Stimulated activated CD4-positive, alpha-beta T cell treated with anti-CD3 and anti-CD28 coated beads, Interleukin-2, amount 100 ng/mL, for 24 hours (primary cell): ENCODE results near the gene UBR7.
"Not testable (repeated sequence)": the region's sequence is repeated elsewhere in the genome, so short reads cannot be mapped to it uniquely, and the experiment has no call there.

ENCODE experiments used
- DNase-seq, 2 donors: peaks; one replicate each; pipeline ENCODE4 v3.0.0-alpha.2; 2020

Gene UBR7, protein sequence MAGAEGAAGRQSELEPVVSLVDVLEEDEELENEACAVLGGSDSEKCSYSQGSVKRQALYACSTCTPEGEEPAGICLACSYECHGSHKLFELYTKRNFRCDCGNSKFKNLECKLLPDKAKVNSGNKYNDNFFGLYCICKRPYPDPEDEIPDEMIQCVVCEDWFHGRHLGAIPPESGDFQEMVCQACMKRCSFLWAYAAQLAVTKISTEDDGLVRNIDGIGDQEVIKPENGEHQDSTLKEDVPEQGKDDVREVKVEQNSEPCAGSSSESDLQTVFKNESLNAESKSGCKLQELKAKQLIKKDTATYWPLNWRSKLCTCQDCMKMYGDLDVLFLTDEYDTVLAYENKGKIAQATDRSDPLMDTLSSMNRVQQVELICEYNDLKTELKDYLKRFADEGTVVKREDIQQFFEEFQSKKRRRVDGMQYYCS

DNA sequence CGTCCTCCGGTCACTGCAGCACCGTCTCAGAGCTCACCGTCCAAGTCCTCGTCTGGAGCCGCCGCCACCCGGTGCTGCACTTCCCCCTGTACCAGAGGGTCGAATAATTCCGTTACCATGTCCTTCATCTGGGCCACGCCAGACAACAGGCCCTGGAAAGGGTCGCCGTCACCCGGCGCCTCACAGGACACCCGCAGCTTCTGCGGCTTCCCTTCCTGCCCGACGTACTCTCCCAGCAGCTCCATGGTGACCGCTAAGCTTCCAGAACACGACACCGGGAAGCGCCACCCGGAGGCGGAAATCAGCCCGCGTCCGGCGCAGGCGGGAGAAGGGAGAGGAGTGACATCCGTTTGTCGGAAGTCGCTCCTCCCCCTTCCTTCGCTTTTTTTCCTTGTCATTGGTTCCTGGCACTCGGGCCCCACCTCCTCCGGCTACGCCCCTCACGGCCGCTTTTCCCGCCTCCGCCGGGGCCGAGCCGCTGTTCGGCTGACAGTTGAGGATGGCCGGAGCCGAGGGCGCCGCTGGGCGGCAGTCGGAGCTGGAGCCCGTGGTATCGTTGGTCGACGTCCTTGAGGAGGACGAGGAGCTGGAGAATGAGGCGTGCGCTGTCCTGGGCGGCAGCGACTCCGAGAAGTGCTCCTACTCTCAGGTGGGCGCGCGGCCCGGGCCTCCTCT is at the start of gene UBR7, which contains the start of gene GON7:
TSS of gene UBR7 (plus strand) at position 464 of the 675 bp plus-strand sequence. CDS start at position 500, 36 bp downstream.
TSS of gene GON7 (minus strand) at position 273 of the 675 bp plus-strand sequence. CDS start at position 245, 28 bp downstream.
- peak; percentile 91 for DNase-seq

DNA sequence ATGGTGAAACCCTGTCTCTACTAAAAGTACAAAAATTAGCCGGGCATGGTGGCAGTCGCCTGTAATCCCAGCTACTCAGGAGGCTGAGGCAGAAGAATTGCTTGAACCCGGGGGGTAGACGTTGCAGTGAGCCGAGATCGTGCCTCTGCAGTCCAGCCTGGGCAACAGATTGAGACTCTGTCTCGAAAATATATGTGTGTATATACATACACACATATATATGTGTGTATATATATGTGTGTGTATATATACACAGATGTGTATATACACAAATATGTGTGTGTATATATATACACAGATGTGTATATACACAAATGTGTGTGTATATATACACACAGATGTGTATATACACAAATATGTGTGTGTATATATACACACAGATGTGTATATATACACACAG is 48.7 kb upstream of the UBR7 start:
- not testable (repeated sequence) for DNase-seq

DNA sequence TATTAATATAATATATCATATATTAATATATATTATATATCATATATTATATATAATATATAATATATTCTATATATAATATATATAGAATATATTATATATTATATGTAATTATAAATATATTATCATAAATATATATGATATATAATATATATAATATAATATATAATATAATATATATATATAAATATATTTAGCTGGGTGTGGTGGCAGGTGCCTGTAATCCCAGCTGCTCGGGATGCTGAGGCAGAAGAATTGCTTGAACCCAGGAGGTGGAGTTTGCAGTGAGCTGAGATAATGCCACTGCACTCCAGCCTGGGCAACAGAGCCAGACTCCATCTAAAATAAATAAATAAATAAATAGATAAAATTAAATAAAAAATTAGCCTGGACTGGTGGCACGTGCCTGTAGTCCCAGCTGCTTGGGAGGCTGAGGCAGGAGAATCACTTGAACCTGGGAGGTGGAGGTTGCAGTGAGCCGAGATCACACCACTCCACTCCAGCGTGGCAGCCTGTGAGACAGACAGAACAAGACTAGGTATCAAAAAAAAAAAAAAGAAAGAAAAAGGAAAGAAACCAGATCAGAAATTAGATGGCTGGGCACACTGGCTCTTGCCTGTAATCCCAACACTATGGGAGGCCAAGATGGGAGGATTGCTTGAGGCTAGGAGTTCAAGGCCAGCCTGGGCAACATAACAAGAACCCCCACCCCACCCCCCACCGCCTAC is 47.3 kb upstream of the UBR7 start:
- DNase-seq, result not testable (repeated sequence)

DNA sequence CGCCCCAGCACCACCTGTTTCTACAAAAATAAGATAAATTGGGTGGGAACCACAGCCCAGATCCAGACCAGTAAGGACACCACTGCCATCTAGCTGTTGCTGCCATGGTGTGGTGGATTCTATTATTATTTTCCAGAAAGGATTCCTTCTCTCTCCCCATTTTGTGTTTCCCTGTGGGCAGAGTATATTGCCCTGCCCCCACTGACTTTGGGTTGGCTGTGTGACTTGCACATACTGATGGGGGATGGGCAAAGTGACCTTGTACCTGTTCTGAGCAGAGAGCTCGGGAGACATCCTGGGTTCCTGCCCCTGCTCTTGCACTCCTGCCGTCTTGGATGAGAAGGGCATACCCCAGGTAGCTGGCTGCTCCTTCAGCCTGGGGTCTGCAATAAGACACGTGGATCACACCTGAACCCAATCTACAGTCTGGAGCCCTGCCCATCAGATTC is 46.7 kb upstream of the UBR7 start:
- no peak for DNase-seq

DNA sequence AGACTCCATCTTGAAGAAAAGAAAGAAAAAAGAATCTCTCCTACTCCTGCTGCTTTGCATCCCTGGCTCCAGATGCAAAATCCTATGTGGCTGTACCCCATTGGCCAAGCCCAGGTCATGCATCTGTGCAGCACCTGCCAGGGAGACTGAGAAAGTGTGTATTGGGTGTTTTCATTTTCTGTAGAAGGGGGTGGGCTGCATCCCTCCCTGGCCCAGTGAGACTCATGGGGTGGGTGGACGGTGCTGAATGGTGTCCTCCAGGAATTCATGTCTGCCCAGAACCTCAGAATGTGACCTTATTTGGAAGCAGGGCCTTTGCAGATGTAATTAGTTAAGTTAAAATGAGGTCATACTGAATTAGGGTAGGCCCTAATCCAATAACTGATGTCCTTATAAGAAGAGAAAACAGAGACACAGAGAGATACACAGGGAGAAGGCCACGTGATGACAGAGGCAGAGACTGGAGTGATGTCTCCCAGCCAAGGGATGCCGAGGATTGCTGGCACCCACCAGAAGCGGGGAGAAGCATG is 45.6 kb upstream of the UBR7 start:
- DNase-seq, result no peak

DNA sequence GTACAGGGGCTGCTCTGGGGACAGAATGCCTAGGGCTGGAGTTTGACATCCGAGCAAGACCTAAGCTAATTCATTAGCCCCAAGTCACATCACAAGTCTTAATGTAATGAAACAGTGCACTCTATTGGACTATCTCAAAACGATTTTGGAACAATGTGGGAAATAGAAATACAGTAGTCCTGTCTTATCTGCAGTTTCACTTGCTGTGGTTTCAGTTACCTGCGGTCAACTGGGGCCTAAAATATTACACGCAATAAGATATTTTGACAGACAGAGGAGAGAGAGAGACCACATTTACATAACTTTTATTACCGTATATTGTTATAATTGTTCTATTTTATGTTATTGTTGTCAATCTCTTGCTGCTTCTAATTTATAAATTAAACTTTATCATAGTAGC is 43.5 kb upstream of the UBR7 start:
- no peak for DNase-seq

DNA sequence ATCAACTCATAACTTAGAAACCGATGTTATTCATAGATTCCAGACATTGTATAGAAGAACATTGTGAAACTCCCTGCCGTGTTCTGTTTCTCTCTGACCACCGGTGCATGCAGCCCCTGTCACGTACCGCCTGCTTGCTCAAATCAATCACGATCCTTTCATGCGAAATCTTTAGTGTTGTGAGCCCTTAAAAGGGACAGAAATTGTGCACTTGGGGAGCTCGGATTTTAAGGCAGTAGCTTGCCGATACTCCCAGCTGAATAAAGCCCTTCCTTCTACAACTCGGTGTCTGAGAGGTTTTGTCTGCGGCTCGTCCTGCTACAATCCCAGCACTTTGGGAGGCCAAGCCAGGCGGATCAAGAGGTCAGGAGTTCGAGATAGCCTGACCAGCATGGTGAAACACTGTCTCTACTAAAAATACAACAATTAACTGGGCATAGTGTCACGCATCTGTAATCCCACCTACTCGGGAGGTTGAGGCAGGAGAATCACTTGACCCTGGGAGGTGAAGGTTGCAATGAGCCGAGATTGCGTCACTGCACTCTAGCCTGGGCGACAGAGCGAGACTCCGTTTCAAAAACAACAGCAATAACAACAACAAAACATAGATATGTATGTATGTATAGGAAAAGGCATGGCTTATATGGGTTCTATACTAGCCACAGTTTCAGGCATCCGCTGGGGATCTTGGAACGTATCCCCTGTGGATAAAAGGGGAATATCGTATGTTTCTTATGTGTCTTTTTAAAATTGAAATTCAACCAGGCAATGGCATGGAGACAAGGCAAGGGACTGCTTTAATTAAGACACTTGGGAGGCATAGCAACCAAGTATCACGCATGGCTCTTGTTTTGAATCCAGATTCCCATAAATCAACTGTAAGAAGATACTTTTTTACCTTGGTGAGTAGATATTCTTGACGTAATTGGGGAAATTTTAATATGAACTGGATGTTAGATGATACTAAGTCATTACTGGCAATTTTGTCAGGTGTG is 41.5 kb upstream of the UBR7 start:
- DNase-seq, result not testable (repeated sequence)

DNA sequence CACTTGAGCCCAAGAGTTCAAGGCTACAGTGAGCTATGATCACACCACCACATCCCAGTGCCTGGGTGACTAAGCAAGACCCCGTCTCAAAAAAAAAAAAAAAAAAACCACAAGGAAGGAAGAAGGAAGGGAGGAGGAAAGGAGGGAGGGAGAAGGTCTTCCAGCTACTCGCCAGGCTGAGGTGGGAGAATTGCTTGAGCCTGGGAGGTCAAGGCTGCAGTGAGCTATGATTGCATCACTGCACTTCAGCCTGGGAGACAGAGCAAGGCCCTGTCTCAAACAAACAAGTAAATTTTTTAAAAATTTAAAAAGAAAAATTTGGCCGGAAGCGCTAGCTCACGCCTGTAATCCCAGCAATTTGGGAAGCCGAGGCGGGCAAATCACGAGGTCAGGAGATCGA is 38.4 kb upstream of the UBR7 start:
- not testable (repeated sequence) for DNase-seq

DNA sequence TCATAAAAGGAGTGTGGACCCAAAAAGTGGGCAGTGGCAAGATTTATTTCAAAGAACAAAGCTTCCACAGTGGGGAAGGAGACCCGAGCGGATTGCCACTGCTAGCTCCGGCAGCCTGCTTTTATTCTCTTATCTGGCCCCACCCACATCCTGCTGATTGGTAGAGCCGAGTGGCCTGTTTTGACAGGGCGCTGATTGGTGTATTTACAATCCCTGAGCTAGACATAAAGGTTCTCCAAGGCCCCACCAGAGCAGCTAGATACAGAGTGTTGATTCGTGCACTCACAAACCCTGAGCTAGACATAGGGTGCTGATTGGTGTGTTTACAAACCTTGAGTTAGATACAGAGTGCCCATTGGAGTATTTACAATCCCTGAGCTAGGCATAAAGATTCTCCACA is 37.4 kb upstream of the UBR7 start:
- DNase-seq, result not testable (repeated sequence)

DNA sequence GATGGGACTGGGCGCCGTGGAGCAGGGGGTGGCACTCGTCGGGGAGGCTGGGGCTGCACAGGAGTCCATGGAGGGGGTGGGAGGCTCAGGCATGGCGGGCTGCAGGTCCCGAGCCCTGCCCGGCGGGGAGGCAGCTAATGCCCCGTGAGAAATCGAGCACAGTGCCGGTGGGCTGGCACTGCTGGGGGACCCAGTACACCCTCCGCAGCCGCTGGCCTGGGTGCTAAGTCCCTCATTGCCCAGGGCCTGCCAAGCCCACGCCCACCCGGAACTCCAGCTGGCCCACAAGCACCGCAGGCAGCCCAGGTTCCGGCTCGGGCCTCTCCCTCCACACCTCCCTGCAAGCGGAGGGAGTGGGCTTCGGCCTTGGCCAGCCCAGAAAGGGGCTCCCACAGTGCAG is 36.9 kb upstream of the UBR7 start:
- not testable (repeated sequence) for DNase-seq

DNA sequence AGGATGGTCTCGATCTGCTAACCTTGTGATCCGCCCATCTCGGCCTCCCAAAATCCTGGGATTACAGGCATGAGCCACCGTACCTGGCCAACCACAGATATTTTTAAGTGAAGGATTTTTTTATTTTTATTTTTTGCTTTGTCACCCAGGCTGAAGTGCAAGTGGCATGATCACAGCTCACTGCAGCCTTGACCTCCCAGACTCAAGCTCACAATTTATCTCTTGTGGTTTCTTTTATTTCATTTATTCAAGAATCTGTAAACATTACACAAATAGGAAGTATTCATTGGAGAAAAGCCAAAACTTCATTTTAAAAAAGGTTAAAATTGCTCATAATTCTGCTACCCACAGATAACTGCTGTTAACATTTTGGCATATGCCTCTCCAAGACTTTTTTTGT is 35.7 kb upstream of the UBR7 start:
- DNase-seq, result no peak

DNA sequence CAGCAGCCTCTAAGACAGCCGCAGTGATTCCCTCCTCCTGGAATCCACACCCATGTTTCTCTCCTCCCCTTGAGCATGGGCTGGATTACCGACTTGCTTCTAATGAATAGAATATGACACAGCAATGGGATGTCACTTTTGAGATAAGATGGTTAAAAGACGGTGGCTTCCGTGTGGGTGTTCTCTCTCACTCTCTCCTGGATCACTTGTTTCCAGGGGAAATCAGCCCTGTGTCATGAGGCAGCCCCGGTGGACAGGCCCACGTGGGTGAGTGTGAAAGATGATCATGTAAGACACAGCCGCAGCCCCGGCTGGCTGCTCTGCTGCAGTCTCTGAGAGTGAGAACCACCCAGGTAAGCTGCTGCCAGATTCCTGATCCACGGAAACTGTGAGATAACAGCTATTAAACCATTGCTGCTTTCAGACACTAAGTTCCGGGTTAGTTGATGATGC is 33.1 kb upstream of the UBR7 start:
- no peak for DNase-seq

DNA sequence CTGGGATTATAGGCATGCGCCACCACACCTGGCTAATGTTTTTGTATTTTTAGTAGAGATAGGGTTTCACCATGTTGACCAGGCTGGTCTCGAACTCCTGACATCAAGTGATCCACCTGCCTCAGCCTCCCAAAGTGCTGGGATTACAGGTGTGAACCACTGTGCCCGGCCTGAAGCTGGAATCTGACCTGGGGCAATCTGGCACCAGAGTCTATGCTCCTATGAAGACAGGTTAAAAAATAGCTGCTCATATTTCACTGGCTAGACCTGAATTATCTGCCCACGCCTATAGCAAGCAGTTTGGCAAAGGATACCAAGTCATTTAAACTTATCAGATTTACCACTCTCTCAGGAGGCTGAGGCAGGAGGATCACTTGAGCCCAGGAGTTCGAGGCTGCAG is 32.3 kb upstream of the UBR7 start:
- not testable (repeated sequence) for DNase-seq

DNA sequence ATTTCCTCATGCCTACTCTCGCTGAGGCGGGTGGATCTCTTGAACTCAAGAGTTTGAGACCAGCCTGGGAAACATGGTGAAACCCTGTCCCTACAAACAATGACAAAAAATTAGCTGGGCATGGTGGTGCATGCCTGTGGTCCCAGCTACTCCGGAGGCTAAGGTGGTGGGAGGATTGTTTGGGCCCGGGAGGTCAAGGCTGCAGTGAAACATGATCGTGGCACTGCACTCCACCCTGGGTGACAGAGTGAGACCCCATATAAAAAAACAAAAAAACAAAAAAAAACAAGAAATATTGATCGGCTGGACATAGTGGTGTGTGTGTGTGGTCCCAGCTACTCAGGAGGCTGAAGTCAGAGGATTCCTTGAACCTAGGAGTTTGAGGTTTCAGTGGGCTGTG is 31.6 kb upstream of the UBR7 start:
- DNase-seq, result no peak

DNA sequence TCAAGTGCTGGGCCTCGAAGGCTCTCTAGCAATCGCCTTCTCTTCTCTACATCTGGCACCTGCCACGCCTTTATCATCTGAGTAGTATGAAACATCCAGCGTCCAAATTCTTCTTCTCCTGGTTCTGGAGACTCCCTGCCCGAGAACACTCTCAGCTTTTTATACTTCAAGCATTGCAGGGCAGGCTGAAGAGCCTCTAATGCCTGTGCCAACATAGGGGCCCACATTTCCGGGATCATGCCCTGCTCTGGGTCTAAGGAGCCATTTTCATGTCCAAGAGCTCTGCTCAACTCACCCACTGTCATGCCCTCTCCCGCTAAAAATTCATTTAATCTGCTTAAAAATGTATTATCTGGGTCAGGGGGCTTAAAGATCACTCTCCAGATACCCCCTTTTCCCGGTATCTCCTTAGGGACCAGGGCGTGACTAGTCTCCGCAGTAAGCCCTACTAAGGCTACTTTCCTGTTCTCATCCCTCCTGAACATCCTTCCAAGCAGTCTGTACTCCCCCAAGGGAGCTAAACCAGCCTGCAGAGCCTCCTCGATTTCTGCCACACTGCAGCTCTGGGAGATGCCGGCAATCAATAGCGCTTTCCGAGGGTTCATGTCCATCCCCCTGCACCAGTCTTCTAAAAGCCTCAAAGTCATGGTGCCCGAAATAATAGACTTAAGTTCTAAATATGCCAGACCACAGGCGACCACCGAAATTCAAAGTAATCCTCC is 23.3 kb upstream of the UBR7 start:
- no peak for DNase-seq

DNA sequence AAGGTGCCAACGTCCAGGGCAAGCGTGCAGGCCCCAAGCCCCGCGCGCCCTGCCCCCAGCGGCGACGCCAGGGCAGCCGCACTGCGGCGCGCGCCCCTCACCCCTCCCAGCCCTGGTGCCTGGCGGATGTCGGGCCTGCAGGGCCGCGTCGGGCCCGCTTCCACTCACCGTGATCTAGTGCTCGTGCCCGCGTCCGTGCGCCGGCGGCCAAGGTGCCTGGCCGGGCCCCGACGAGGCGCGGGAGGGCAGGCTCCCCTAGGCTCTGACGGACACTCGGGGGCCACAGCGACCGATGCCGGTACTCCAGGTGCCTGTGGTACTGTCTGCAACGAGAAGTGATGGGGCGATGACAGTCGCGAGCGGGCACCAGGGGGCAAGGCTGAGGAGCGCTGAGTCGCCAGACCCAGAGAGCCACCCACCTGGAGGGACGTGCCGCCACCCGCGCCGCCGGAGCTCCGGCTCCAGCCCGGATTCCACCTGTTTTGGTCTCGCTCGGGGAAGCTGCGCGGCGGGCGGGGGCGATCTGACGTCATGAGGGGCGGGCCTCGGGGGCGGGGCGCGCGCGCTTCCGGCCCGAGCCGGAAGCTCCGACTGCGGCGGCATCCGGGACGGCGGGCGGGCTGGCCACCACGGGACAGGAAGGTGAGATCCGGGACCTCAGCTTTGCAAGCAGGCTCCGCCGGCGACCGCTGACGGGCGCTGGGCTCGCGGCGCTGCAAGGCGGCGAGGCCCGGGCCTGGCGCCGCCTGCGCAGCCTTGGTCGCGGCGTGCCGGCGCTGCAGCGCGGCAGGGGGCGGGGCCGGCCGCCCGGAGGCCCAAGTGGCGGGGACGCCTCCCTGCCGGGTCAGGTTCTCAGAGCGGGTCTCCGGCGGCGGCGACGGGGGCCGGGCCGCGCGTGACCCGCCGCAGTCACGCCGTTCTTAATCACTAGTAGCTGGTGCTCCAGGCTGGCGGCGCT is 22.4 kb upstream of the UBR7 start, which contains the start of the genes LYSET and MOAP1:
TSS of gene LYSET (plus strand) at position 927 of the 958 bp plus-strand sequence. CDS start 89 bp downstream, outside the sequence.
TSS of gene MOAP1 (minus strand) at position 507 of the 958 bp plus-strand sequence. CDS start 655 bp downstream, outside the sequence.
- DNase-seq, result peak; percentile 87 to 88

DNA sequence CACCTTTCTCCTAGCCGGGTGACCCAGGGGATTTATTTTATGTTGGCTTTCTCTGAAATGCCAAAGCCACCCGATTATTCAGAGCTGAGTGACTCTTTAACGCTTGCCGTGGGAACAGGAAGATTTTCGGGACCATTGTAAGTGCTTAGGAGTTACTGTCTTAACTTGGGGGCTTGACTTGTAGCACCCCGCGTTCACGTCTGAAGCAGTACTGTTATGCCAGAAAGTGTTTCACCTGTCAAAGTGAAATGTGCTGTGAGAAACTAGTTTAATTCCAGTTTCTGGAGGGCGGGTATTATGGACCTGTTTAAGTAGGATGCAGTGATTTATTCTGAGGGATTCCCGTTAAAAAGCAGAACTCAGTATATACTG is 21.7 kb upstream of the UBR7 start:
- DNase-seq, result no peak

DNA sequence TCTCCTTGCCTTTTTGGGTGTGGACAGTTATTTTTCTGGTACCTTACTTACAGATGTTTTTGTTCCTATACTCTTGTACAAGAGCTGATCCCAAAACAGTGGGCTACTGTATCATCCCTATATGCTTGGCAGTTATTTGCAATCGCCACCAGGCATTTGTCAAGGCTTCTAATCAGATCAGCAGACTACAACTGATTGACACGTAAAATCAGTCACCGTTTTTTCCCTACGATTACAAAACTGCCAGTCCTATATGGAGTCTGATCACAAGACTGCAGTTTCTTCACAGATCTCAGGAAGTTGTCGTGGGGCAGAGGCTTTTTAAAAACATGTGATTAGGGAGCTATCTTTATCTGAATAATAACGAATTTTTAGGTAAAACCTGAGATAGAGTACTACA is 20.6 kb upstream of the UBR7 start:
- no peak for DNase-seq

DNA sequence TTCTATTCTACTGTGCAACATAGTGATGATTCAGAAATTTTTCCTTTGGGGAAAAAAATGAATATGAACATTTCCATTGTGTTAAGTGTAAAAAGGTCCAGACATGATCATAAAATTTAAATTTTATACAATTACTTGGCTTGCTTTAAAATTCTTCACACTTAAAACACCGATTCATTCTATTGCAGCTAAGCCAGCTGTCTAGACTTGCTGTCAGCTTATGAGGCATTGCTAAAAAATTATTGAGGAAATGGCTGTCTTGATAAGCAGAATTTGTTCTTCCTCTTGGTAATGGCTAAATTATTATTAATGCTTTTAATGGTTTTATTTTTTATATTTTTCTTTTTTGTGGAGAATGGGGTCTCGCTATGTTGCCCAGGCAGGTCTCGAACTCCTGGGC is 20.1 kb upstream of the UBR7 start:
- no peak for DNase-seq
